Gastroesophageal sphincter (tissue), 3 donors: Measurements from ENCODE around the gene DOCK9.

Experiments
- POLR2A ChIP-seq, 2 donors: fragments of 450-650 bp; IDR thresholded peaks; one replicate each; pipeline ENCODE4 v1.6.1; 2017; ENCODE audit warnings: antibody characterized with exemption in 2 of 2, mild to moderate bottlenecking in 2 of 2, moderate library complexity in 1 of 2
- POLR2AphosphoS5 ChIP-seq: sonication (generic); formaldehyde crosslinking; IDR thresholded peaks from one replicate; pipeline ENCODE4 v1.6.1; 2017; ENCODE audit warnings: antibody characterized with exemption
- TF ChIP-seq, protein P1 (sequence below), 4 experiments: fragments of 200-600 bp in 2 of 4; fragments of 450-650 bp in 2 of 4; sonication (generic) in 1 of 4; IDR thresholded peaks; one replicate each; pipeline ENCODE4 v1.5.1; 2017 to 2019; ENCODE audit warnings: antibody characterized with exemption in 4 of 4, mild to moderate bottlenecking in 2 of 4, moderate library complexity in 2 of 4

DNA sequence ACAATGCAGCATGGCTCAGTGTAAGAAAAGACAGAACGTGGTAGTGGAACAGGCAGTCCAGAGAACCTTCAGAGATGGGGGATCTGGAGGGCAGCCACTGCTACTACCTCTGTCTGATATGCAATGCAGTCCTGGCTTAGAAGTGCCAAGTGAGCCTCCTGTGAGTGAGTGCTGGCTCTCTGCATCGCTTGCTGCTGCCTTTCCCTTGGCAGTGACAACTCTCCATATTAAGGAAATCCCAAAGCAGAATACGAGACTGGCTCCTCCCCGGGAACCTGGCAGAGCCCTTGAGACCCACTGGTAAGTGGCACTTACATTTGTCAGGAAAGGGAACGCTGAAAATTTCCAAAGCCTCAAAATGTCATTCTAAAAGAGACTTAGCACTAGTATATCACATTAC, 7.5 kb downstream of the DOCK9 start:
- TF ChIP-seq, protein P1, sequence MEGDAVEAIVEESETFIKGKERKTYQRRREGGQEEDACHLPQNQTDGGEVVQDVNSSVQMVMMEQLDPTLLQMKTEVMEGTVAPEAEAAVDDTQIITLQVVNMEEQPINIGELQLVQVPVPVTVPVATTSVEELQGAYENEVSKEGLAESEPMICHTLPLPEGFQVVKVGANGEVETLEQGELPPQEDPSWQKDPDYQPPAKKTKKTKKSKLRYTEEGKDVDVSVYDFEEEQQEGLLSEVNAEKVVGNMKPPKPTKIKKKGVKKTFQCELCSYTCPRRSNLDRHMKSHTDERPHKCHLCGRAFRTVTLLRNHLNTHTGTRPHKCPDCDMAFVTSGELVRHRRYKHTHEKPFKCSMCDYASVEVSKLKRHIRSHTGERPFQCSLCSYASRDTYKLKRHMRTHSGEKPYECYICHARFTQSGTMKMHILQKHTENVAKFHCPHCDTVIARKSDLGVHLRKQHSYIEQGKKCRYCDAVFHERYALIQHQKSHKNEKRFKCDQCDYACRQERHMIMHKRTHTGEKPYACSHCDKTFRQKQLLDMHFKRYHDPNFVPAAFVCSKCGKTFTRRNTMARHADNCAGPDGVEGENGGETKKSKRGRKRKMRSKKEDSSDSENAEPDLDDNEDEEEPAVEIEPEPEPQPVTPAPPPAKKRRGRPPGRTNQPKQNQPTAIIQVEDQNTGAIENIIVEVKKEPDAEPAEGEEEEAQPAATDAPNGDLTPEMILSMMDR (IDR thresholded peaks at IDR 0.05), result no peak
- TF ChIP-seq POLR2A (IDR thresholded peaks at IDR 0.05) (no peak), POLR2AphosphoS5 (no peak)
